Neural cell (in vitro differentiated cells): ENCODE data around the gene IFT43. TPM values are rescaled to one million over a fixed set of nuclear protein-coding genes. Genes with fewer than 3 reads are reported as not detected.

Source experiments
- H2AFZ ChIP-seq: fragments of 200-600, 300-800 bp; sonication (generic), shearing (Covaris generic); 2 replicates; pipeline ENCODE4 v1.6.0; 2014; ENCODE audit warnings: low read depth, mild to moderate bottlenecking, antibody characterized with exemption, low read length, moderate library complexity
- H3F3A ChIP-seq: fragments of 200-600 bp; shearing (Covaris generic); 2 replicates; pipeline ENCODE4 v1.6.1; 2016; ENCODE audit warnings: mild to moderate bottlenecking, moderate library complexity, mixed read lengths, antibody characterized with exemption, low read length; ENCODE audit not compliant: insufficient read depth, poor library complexity, severe bottlenecking
- H3K27ac ChIP-seq: fragments of 200-600, 300-800 bp; sonication (generic), shearing (Covaris generic); 2 replicates; pipeline ENCODE4 v1.5.1; 2014; ENCODE audit warnings: mild to moderate bottlenecking, low read length, moderate library complexity
- H3K27me3 ChIP-seq: fragments of 300-800, 200-600 bp; sonication (generic), shearing (Covaris generic); 2 replicates; pipeline ENCODE4 v1.6.0; 2014; ENCODE audit warnings: mild to moderate bottlenecking, low read depth, low read length, moderate library complexity; ENCODE audit not compliant: insufficient read depth
- H3K36me3 ChIP-seq: fragments of 300-800, 200-600 bp; sonication (generic), shearing (Covaris generic); 2 replicates; pipeline ENCODE4 v1.5.1; 2014; ENCODE audit warnings: mild to moderate bottlenecking, antibody characterized with exemption, low read length, moderate library complexity; ENCODE audit not compliant: insufficient read depth
- H3K4me2 ChIP-seq: fragments of 300-800, 200-600 bp; sonication (generic), shearing (Covaris generic); 2 replicates; pipeline ENCODE4 v1.6.0; 2014; ENCODE audit warnings: mild to moderate bottlenecking, low read length
- H3K4me3 ChIP-seq: fragments of 300-800, 200-600 bp; sonication (generic), shearing (Covaris generic); 2 replicates; pipeline ENCODE4 v1.5.1; 2014; ENCODE audit warnings: mild to moderate bottlenecking, low read length, moderate library complexity
- H3K79me2 ChIP-seq: fragments of 200-600 bp; shearing (Covaris generic); replicated peaks from 2 replicates; pipeline ENCODE4 v1.6.0; 2014; ENCODE audit warnings: mild to moderate bottlenecking, low read length, moderate library complexity; ENCODE audit not compliant: insufficient read depth
- H3K9ac ChIP-seq: fragments of 300-800, 200-600 bp; sonication (generic), shearing (Covaris generic); 2 replicates; pipeline ENCODE4 v1.6.1; 2016; ENCODE audit warnings: mild to moderate bottlenecking, low read length, mixed read lengths
- H3K9me2 ChIP-seq: fragments of 200-600 bp; shearing (Covaris generic); 2 replicates; pipeline ENCODE4 v1.6.1; 2016; ENCODE audit warnings: mild to moderate bottlenecking, low read length, mixed read lengths; ENCODE audit not compliant: insufficient read depth
- H3K9me3 ChIP-seq: fragments of 200-600, 300-800 bp; sonication (generic), shearing (Covaris generic); 2 replicates; pipeline ENCODE4 v1.6.1; 2016; ENCODE audit warnings: mild to moderate bottlenecking, mixed run types, low read length, moderate library complexity, mixed read lengths
- H4K20me1 ChIP-seq: fragments of 200-600 bp; shearing (Covaris generic); 2 replicates; pipeline ENCODE4 v1.6.1; 2016; ENCODE audit warnings: mild to moderate bottlenecking, mixed run types; ENCODE audit not compliant: insufficient read depth
- EP300 ChIP-seq: fragments of 450-650 bp; conservative IDR thresholded peaks from 2 replicates; pipeline ENCODE4 v1.6.1; 2014; ENCODE audit warnings: antibody characterized with exemption, mild to moderate bottlenecking, moderate library complexity; ENCODE audit not compliant: poor library complexity, severe bottlenecking
- EZH2 ChIP-seq: fragments of 200-600, 300-800 bp; shearing (Covaris generic), sonication (generic); IDR thresholded peaks from 2 replicates; pipeline ENCODE4 v1.6.1; 2014; ENCODE audit warnings: antibody characterized with exemption, low read length, borderline replicate concordance, mild to moderate bottlenecking; ENCODE audit not compliant: insufficient read depth, poor library complexity, severe bottlenecking
- MXI1 ChIP-seq: fragments of 450-650 bp; conservative IDR thresholded peaks from 2 replicates; pipeline ENCODE4 v1.6.1; 2014; ENCODE audit warnings: antibody characterized with exemption, mild to moderate bottlenecking; ENCODE audit not compliant: poor library complexity, severe bottlenecking
- POLR2AphosphoS5 ChIP-seq: IDR thresholded peaks from 2 replicates; pipeline ENCODE4 v1.6.1; 2012
- RAD21 ChIP-seq: fragments of 450-650 bp; conservative IDR thresholded peaks from 2 replicates; pipeline ENCODE4 v1.6.1; 2014; ENCODE audit warnings: antibody characterized with exemption, mild to moderate bottlenecking, moderate library complexity
- SMC3 ChIP-seq: fragments of 450-650 bp; conservative IDR thresholded peaks from 2 replicates; pipeline ENCODE4 v1.6.1; 2014; ENCODE audit warnings: antibody characterized with exemption, mild to moderate bottlenecking, moderate library complexity; ENCODE audit not compliant: poor library complexity
- TAF1 ChIP-seq: IDR thresholded peaks from 2 replicates; pipeline ENCODE4 v1.6.1; 2012; ENCODE audit warnings: low read depth
- polyA plus RNA-seq: library from polyadenylated mRNA; depleted of rRNA; stranded (reverse); fragments of >200 nt; gene quantifications from 2 replicates; pipeline ENCODE4 v1.2.3, GENCODE V29; 2014
- TF ChIP-seq, protein P1 (sequence below): fragments of 450-650 bp; IDR thresholded peaks from 2 replicates; pipeline ENCODE4 v1.5.1; 2014; ENCODE audit warnings: antibody characterized with exemption, mild to moderate bottlenecking, moderate library complexity; ENCODE audit not compliant: poor library complexity, severe bottlenecking
- TF ChIP-seq, protein P2 (sequence below): IDR thresholded peaks from 2 replicates; pipeline ENCODE4 v1.6.1; 2012; ENCODE audit warnings: borderline replicate concordance

Gene IFT43
- polyA plus RNA-seq, 1 donor from 2014 or later, result 102 TPM

DNA sequence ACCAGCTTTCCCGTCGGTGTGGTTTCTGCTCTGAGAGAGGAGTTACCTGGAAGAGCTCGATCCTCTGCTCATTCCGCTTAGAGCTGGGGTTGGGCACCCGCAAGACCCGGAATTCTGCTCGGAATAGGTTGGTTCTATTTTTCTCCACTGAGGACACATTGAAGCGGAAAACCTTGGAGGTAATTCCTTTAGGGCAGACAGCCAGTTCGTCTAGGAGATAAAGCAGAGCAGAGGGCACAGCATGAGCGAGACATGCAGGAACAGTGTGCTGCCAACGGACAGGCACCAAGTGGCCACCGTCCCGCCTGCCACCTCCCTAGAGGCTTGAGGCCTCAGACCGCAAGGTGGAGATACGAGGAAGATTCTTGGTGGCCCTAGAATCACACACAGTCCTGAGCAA is 14.1 kb upstream of the IFT43 start:
- Histone ChIP-seq H3K9me2 (no peaks in the 10 kb centered on the region), H3K36me3 (no peaks in the 10 kb centered on the region), H3K9me3 (no peaks in the 10 kb centered on the region), H3K27me3 (no peaks in the 10 kb centered on the region), H3K27ac (no peak overlapping the region), H2AFZ (no peak overlapping the region), H3F3A (no peaks in the 10 kb centered on the region), H3K4me3 (no peak overlapping the region), H3K9ac (no peak overlapping the region), H3K79me2 (no peaks in the 10 kb centered on the region), H3K4me2 (no peak overlapping the region), H4K20me1 (no peaks in the 10 kb centered on the region)
- TF ChIP-seq POLR2AphosphoS5, result no peak
- TF ChIP-seq TAF1, result no peak
- TF ChIP-seq, protein P1, sequence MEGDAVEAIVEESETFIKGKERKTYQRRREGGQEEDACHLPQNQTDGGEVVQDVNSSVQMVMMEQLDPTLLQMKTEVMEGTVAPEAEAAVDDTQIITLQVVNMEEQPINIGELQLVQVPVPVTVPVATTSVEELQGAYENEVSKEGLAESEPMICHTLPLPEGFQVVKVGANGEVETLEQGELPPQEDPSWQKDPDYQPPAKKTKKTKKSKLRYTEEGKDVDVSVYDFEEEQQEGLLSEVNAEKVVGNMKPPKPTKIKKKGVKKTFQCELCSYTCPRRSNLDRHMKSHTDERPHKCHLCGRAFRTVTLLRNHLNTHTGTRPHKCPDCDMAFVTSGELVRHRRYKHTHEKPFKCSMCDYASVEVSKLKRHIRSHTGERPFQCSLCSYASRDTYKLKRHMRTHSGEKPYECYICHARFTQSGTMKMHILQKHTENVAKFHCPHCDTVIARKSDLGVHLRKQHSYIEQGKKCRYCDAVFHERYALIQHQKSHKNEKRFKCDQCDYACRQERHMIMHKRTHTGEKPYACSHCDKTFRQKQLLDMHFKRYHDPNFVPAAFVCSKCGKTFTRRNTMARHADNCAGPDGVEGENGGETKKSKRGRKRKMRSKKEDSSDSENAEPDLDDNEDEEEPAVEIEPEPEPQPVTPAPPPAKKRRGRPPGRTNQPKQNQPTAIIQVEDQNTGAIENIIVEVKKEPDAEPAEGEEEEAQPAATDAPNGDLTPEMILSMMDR, result no peak
- TF ChIP-seq, protein P2, sequence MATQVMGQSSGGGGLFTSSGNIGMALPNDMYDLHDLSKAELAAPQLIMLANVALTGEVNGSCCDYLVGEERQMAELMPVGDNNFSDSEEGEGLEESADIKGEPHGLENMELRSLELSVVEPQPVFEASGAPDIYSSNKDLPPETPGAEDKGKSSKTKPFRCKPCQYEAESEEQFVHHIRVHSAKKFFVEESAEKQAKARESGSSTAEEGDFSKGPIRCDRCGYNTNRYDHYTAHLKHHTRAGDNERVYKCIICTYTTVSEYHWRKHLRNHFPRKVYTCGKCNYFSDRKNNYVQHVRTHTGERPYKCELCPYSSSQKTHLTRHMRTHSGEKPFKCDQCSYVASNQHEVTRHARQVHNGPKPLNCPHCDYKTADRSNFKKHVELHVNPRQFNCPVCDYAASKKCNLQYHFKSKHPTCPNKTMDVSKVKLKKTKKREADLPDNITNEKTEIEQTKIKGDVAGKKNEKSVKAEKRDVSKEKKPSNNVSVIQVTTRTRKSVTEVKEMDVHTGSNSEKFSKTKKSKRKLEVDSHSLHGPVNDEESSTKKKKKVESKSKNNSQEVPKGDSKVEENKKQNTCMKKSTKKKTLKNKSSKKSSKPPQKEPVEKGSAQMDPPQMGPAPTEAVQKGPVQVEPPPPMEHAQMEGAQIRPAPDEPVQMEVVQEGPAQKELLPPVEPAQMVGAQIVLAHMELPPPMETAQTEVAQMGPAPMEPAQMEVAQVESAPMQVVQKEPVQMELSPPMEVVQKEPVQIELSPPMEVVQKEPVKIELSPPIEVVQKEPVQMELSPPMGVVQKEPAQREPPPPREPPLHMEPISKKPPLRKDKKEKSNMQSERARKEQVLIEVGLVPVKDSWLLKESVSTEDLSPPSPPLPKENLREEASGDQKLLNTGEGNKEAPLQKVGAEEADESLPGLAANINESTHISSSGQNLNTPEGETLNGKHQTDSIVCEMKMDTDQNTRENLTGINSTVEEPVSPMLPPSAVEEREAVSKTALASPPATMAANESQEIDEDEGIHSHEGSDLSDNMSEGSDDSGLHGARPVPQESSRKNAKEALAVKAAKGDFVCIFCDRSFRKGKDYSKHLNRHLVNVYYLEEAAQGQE, result no peak
- no peak for TF ChIP-seq SMC3
- no peak for TF ChIP-seq RAD21
- no peak for TF ChIP-seq EP300
- TF ChIP-seq EZH2, result no peak
- TF ChIP-seq MXI1, result no peak

- Histone ChIP-seq H3K36me3 (no peaks in the 10 kb centered on the region), H4K20me1 (no peaks in the 10 kb centered on the region), H3K9me2 (no peaks in the 10 kb centered on the region), H3K4me3 (no peak overlapping the region), H3F3A (no peaks in the 10 kb centered on the region), H3K9me3 (no peaks in the 10 kb centered on the region), H3K4me2 (no peak overlapping the region), H2AFZ (no peak overlapping the region), H3K9ac (no peak overlapping the region), H3K27me3 (no peaks in the 10 kb centered on the region), H3K27ac (no peak overlapping the region), H3K79me2 (no peaks in the 10 kb centered on the region)
- TF ChIP-seq RAD21 (no peak), EP300 (no peak), EZH2 (no peak), MXI1 (no peak), SMC3 (no peak), TAF1 (no peak), POLR2AphosphoS5 (no peak)
- TF ChIP-seq, protein P2, result no peak
- TF ChIP-seq, protein P1, result no peak
Observed at GRCh38 chr14:75972801-75973421, 12.7 kb upstream of the IFT43 start.
